GM18498 (cell line): Measurements from ENCODE around the gene MFF.

Experiments used
- ATAC-seq: cut with Tn5 transposase; IDR thresholded peaks from one replicate; pipeline ENCODE4 v1.9.1; 2021; ENCODE audit warnings: mild to moderate bottlenecking, moderate library complexity; ENCODE audit not compliant: unreplicated experiment

Gene MFF

GRCh38 chr2:227324995-227325838 is at the start of gene MFF:
TSS of gene MFF (plus strand) at chr2:227325251. CDS start at chr2:227330666, 5,415 bp downstream.
- ATAC-seq = peak; percentile 98

GRCh38 chr2:227280895-227281294 is 44.2 kb upstream of the MFF start:
- ATAC-seq = no peak

- no peak for ATAC-seq
These were observed 39.3 kb upstream of the MFF start for GRCh38 chr2:227285741-227286236.

- ATAC-seq = no peak
These were observed 37.3 kb upstream of the MFF start for GRCh38 chr2:227287771-227288170.

DNA sequence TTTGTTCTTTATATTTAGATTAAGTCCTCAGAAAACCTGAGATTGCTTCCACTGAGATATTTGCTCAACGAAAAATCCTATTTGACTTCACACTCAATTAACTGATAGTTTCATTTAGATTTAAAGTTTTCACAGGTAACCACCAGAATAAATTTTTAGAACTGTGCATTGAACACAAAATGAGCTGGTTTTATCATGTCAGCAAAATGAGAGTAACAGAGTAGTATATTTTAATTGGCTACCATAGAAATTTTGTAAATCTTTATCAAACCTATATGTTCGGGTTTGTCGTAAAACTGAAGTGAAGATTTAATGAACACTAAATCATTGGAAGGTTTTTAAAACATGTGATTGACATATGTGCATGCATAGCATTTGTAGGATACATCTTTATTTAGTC is 32.7 kb upstream of the MFF start:
- no peak for ATAC-seq

DNA sequence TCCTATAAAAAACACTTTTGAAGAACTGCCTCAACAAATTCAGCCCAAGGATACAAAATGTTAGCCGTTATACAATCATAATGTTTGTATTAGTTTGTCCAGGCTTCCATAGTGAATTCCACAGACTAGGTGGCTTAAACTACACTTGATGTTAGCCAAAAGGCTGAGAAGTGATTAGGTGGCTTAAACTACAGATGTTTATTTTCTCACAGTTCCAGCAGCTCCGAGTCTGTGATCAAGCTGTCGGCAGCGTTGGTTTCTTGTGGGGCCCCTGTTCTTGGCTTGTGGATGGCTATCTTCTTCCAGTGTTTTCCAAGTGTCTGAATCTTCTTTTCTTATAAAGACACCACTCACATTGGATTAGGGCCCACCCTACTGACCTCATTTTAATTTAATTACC is 31.5 kb upstream of the MFF start:
- no peak for ATAC-seq

DNA sequence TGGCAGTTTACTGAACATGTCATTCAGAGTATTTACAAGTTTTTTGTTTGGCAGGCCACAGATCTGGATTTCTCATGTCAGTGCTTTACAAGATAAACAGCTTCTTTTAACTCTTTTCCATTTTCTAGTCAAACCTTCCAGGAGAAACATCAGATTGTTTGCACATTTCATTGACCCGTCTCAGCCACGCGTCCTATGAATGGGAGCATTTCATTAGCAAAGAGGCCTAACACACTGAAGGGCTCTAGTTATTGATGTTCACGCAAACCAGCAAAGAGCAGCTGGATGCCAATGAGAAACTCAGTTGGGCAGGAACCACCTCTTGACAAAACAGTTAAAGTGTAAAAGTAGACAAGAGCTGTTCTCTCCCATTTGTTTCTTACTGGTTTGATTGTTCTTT is 29.2 kb upstream of the MFF start:
- no peak for ATAC-seq

DNA sequence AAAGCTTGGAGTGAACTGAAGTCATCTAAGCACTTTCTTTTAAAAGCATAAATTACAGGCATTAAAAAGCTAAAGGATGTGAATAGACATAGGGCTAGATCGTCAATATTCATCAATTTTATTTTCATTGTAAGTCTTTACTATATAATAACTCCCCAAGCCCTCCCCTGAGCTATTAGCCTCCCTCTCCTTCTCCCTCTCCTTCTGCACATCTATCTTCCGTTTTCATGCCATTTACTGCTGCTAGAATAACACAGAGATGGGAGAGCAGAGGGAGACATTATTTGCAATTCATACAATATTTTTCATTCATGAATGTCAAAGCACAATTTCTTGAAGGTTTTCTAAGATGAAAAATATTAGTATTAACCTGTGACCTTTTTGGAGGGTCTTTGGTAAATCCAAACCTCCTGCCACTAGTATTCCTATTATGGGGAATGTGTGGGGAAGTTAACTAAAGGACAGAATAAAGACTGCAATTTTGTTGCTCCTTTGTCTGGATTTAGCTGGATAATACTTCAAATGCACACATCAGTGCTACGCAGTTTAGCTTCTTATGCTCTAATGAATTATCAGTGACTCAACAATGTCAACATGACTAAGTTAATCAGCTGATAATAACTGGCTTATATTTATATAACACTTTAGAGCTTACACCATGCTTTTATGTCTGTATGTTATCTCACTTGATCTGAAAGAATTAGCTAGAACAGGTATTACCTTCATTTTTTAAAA is 28.2 kb upstream of the MFF start:
- no peak for ATAC-seq

GRCh38 chr2:227301523-227301922 is 23.5 kb upstream of the MFF start:
- no peak for ATAC-seq

- peak; percentile 89 for ATAC-seq
These were observed 16.3 kb upstream of the MFF start for GRCh38 chr2:227308784-227309183.

DNA sequence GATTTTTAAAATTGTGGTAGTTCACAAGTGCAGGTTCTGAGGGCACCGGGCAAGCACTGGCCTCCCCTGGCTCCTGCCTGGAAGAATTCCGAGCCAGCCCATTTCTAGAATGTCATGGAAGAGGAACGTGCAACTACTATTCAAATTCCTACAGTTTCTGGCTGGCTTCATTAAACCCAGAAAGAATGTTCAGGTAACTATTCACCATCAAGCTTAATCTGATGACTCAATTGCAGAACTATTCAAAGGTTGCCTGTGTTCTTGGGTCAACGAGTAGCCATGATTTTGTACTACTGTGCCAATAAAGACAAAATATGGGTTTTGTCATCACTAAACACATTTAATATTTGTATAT is 14.3 kb upstream of the MFF start:
- no peak for ATAC-seq

DNA sequence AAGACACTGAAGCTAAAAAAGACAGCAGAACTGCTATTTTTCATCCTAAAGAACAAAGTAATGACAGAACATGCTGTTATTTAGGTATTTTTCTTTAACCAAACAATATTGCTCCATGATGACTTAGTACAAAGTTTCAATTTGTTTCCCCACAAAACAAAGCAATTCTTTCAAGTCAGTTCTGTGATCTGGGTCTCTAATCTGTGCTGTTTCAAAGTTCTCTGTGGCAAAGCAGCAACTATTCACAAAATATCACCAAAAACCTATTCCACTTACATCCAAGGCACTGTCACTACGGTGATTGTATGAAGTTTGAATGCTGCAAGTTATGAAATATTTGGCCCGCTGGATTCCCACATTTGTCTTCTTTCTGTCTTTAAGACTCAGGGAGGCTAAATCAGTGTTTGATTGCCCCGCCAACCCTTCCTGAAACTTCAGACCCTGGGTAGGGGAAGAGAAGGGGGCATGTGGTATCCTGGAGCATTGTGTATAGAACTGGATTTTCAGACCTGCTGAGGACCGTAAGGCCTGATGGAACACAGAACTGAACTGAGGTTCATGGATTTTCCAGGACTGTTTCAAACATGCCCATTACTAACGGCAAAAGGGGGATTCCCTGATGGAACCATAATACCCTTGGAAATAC is 13.1 kb upstream of the MFF start:
- no peak for ATAC-seq

GRCh38 chr2:227312579-227312978 is 12.5 kb upstream of the MFF start:
- no peak for ATAC-seq

GRCh38 chr2:227313310-227313709 is 11.7 kb upstream of the MFF start:
- ATAC-seq = no peak

- ATAC-seq = no peak
These were observed 7.2 kb upstream of the MFF start for GRCh38 chr2:227317834-227318233.

DNA sequence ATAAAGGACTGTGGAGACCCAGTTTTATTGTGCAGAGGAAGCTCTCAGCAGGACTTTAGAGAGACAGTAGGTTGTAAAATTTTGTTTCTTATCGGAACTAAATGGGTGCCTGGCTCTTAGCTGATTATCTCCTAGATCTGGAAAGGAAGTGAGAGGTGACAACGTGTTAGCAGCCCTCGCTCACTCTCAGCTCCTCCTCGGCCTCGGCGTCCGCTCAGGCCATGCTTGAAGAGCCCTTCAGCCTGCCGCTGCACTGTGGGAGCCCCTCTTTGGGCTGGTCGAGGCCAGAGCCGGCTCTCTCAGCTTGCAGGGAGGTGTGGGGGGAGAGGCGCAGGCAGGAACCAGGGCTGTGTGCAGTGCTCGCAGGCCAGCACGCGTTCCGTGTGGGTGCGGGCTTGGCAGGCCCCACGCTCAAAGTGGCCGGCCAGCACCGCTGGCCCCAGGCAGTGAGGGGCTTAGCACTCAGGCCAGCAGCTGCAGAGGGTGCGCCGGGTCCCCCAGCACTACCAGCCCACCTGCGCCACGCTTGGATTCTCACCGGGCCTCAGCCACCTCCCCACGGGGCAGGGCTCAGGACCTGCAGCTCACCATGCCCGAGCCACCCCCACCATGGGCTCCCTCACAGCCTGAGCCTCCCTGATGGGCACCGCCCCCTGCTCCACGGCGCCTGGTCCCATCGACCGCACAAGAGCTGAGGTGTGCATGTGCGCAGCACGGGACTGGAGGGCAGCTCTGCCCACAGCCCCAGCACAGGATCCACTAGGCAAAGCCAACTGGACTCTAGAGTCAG is 4.6 kb upstream of the MFF start:
- ATAC-seq = no peak

DNA sequence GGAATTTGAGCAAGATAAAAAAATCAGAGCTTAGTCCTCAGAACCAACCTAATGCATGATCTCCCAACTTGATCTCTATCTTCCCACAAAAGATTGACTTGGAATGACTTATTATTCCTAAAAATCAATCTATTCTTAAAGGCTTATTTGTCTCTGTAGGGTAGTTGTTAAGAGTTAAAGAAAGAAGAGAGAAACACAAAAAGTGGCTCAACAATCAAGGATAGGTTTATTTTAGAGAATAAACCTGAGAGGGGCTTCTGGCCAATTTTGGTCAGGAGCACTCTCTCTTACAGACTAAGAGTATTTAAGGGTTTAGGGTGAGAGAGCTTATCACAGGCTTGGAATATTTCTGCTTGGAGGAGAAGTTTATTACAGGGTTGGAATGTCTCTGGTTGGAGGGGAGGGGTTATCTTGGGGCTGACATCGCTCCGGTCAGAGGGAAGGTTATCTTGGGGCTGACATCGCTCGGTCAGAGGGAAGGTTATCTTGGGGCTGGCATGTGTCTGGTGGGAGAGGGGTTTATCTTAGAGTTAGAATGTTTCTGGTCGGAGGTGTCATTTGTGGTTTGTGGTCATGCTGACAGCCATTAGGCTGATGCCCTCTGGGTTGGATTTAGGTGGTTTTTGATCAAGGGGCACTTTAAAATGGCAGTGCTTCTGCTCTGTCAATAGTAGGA is 2.4 kb upstream of the MFF start:
- no peak for ATAC-seq

DNA sequence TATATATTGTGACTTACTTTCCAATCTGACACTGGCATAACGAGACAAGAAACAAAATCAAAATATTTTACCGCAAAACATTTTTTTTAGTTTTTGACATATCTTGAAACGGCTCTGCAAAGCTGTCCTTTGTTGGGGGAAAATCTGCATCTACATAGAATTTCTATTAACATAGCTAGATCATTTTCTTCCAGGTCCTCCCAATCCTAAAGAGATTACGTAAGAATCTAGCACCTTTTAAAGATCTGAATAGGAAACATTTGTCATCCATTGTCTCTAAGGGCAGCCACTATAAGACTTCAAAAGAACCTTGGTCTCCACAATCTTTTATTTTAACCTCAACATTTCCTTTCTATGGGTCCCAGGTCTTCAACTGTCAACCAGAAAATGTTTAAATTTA is 1.2 kb upstream of the MFF start:
- no peak for ATAC-seq

- peak; percentile 18 for ATAC-seq
These were observed 433 bp upstream of the MFF start for GRCh38 chr2:227324642-227324994.

- ATAC-seq = no peak
These were observed 766 bp downstream of the MFF start for GRCh38 chr2:227325839-227326195.

GRCh38 chr2:227326783-227327182 is 1.7 kb downstream of the MFF start:
- no peak for ATAC-seq
